ENCODE measurements around the gene FRMD4A. TPM values are rescaled to one million over a fixed set of nuclear protein-coding genes. Genes with fewer than 3 reads are reported as not detected.
"Not testable (repeated sequence)": the region's sequence is repeated elsewhere in the genome, so short reads cannot be mapped to it uniquely, and the experiment has no call there.

Gene FRMD4A
- polyA plus RNA-seq, 4 donors = 73.7 to 101 (median 85.3) TPM

DNA sequence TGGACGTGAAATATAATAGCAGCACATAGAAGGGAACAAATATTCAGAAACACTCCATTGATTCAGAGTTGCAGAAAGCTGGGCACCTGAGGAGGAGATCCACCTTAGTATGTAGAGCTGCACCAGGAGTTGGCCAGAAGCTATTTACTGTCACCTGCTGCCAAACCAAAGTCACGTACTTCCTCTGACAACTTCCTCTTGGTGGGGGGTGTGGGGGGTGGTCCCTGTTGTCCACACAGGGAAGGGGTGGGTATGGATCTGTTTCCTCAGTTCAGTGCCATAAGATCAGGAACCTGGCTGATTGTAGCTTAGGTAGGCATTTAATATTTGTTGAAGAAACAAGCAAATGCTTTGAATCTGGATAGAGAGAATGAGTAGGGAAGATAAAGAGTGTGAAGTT, 264.6 kb downstream of the FRMD4A start:
- no peak for DNase-seq (ENCODE audit: low read depth in 4 of 4, low spot score in 2 of 4)

DNA sequence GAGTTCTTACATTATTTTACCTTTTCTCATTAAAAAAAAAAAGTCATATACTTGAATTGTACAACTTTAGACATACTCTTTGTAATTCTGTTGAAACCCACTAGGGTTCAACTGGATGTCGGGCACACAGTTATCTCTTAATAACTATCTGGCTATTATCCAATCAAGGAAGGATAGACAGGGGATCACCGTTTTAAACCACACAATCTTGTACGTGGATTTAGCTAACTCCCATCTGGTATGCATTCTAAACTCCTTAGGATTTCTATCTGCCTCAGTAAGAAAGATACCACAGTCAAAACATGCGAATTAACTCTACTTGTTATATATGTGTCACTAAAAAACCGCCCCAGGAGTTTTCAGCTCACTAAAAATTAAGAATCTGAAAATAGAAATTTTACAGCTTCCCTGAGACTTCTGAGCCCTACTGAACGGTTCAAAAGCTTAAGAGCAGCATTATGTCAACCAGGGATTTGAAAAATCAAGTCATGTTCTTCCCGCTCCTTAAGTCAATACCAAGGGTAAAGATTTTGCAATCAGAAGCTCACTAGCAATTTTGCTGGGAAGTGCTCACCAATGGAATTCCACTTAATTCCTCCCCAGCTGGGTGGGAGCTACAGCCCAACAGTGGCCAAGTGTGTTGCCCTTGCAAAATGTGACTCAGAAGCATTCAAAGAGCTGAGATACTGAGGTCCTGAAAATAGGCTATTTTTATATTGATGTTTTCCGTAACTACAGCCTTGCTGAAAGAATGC, 267.0 kb downstream of the FRMD4A start:
- DNase-seq (ENCODE audit: low read depth in 4 of 4, low spot score in 2 of 4) = no peak

DNA sequence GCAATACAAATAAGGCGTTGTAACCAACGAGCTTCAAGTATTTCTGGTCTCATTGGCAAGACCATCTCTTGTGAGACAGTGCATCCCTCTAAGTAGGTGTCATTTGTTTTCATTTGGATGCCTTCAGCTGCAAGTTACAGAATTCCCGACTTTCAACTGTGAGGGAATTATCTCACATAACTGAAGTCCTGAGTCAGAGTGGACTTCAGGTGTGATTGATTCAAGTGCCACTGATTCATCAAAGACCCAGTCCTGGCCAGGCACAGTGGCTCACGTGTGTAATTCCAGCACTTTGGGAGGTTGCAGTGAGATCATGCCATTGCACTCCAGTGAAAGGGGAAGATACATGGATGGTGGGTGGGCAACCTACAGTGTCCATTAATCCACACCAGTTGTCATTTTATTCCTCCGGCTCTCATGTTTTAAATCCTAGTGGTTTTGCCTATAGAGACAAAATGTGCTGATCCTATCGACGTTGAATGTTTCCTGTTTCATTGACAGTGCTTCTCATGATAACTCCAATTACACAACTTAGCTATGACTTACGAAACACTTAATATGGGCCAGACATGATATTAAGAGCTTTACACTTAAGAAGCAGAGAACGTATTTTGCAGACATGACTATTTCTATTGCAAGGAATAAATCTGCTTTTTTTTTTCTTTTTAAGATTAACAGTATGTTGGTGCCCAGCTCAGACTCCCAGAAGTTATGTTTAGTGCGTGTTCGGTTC, 268.0 kb downstream of the FRMD4A start:
- DNase-seq (ENCODE audit: low read depth in 4 of 4, low spot score in 2 of 4) = no peak

DNA sequence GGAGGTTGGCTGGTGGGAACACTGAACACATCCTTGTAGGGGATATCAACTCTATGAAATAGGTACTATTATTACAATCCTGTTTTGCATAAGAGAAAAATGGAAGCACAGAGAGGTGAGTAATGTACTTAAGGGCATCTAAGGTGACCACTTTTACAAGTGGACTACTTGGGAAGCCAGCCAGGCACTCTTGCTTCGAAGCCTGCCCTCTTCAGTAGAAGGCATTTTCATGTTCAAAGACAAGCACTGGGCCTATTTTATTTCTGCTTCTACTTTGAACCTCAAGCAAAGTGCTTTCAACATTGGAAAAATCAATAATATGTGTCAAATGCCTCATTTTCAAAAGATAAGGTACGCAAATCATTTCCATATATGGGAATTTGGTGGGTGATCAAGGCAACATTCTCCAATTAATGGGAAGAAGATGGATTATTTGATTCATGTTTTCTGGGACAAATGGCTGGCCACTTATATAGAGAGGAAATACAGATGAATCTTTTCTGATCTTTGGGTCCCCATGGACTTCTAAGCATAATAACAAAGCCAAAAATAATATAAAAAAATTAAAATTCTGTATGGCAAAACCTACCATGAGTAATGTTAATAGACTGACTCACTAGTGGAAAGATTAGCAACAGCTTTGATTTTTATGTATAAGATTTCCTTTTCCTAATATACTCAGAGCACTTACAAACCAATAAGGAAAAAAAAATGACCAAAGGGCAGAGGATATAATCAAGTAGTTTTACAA, 270.2 kb downstream of the FRMD4A start:
- no peak for DNase-seq (ENCODE audit: low read depth in 4 of 4, low spot score in 2 of 4)

DNA sequence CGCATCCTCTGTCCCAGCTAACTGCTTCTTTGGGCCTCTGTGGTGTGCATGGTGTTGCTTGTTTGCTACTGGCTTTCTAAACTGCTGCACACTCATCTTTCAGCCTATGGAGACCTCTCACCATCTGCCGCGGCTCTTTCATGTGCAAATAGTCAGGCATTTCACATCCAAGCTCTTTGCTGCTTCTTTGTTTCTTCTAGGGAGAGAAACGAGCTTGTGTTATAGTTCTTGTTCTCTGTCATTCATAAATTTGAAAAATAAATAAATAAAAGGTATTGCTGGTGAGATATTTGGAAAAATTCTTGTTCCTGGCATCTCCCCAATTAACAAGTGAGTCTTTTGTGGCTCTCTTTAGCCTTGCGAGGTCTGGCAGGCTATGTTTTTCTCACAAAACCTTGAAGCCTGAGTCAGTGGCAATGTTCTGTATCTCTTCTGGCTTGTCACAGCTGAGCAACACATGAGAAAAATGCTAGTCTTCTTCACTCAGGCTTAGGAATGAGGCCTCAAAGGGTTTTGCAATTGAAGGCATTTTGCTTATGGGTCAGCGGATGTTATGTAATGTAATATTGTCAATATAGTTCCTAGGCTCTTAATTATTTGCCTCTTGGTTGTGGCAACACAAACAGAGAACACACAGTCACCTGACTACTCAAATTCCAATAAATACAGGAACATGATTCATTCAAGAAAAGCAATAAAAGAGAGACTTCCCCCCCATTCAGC, 274.0 kb downstream of the FRMD4A start:
- no peak for DNase-seq (ENCODE audit: low read depth in 4 of 4, low spot score in 2 of 4)

DNA sequence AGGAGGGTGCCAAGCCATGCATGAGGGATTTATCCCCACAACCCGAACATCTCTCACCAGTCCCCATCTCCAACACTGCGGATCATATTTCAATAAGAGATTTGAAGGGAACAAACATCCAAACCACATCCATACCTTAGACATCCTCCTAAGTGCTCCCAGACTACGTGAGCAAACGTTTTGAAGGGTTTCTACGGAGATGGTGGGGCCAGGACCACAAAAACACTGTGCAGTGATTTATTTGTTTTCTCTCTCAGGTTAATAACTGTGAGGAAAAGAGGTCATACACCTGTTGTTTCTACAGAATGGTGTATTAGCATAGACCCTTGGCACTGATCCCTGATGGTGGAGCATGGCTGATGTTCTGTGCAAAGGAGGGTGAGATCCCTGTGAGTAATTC, 277.8 kb downstream of the FRMD4A start:
- DNase-seq (ENCODE audit: low read depth in 4 of 4, low spot score in 2 of 4) = no peak

DNA sequence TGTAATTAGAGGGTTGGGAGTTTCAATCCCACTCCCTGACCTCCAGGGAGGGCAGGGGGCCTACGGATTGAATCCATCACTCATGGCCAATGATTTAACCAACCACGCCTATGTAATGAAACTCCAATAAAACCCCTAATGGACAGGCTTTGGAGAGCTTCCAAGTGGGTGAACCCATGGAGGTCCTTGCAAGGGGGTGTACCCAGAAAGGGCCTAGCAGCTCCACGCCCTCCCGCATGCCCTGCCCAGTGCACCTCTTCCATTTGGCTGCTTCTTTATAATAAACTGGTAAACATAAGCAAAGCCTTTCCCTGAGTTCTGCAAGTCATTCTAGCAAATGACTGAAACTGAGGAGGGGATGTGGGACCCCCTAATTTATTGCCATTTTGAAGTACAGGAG, 280.1 kb downstream of the FRMD4A start:
- no peak for DNase-seq (ENCODE audit: low read depth in 4 of 4, low spot score in 2 of 4)

DNA sequence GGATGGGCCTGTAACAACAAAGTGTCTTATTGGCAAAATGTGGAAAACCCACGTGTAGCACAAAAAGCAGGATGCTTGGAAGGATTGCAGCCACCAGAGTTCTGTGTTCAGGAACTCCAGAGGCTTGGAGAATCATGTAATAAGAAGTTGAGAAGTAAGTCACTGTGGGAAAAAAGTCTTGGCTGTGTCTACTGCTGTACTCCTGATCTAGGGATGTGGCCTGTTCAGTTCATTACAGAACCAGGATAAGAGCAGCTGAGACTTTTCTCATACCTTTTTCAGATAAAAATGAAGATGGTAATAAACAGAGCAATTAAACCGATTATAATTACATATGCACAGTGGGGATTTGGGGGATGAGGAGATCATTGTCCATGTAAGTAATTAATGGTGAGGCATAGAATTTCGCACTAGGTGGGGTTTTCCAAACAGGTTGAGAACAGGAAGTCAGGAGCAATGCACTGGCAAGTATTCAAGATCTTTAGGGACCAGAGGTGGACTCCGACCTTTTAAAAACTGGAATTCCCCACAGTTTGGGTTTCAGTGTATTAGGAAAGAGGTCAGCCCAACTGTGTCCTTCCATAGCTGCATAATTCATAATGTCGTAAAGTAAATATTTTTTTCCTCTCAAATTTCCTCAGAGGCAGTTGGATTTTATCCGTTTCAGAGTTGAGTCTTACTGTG, 281.7 kb downstream of the FRMD4A start:
- no peak for DNase-seq (ENCODE audit: low read depth in 4 of 4, low spot score in 2 of 4)

DNA sequence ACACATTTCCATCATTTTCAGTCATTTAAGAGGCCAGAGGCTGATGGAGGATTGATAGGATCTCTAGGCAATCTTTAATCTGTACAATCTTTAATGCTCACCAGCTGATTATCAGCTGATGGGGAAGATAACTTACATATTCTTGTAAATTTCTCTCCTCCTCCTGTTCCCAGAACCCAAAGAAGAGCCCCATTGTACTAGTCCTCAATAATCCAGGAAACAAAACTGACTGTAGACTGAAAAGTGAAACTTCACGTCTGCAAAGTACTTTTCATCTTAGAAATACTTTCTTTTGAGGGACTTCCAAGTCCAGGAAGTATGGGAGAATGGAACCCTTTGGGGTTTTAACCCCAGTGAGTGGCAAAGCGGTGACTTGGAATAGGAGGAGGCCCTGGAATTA, 283.3 kb downstream of the FRMD4A start:
- no peak for DNase-seq (ENCODE audit: low read depth in 4 of 4, low spot score in 2 of 4)

DNA sequence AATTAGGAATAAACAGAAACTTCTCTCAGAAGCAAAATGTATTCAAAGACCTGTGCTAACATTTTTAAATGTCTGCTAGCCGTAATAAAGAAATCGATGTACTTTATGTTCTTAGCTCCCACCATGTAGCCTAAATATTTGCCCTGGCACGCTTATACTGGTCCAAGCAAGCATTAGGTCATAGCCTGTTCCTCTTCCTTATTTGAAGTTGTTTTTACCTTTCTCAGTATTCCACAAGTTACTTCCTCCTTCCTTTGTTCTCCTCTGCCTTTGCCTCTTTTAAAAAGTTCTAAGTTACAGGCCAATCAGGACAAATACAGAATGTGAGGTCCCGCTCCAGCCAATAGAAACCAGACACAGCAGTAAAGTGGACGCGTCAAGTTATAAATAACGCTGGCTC, 288.7 kb downstream of the FRMD4A start:
- not testable (repeated sequence) for DNase-seq (ENCODE audit: low read depth in 4 of 4, low spot score in 2 of 4)

DNA sequence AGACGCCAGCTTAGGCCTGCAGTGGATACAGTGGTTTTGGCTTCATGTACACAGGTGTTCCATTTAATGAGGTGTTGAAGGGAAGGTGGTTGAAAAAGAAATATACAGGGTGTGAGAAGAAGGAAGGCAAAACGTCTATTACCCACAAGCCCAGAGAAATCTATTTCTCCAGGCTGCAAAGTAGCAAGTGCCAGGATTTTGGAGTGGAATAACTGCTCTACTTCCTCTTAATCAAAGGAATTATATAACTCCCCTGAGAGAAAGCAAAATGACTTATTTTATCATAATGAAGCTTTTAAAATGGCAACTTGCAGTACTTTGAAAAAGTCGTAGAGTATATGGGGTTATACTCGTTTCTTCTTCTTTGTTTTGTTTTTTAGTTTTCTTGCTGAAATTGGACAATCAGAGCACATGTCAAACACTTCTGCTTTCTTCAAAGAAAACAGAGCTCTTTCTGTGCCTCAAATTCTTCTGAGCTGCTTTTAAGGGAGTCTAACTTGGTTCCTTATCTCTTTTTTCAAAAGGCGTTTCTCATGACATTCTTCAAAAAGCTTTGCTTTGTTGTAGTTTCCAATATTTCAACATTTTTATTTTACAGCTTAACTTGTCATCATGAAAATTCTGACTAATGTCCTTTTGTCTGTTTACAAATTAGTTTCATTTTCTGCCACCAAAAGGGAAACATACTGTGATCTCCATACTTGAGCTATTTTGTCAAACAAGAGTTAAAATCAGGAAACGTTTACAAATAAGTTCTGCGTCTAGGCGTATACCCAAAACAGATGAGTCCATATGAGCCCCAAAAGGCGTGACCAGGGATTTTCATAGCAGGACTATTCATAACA, 289.7 kb downstream of the FRMD4A start:
- DNase-seq (ENCODE audit: low read depth in 4 of 4, low spot score in 2 of 4) = no peak

DNA sequence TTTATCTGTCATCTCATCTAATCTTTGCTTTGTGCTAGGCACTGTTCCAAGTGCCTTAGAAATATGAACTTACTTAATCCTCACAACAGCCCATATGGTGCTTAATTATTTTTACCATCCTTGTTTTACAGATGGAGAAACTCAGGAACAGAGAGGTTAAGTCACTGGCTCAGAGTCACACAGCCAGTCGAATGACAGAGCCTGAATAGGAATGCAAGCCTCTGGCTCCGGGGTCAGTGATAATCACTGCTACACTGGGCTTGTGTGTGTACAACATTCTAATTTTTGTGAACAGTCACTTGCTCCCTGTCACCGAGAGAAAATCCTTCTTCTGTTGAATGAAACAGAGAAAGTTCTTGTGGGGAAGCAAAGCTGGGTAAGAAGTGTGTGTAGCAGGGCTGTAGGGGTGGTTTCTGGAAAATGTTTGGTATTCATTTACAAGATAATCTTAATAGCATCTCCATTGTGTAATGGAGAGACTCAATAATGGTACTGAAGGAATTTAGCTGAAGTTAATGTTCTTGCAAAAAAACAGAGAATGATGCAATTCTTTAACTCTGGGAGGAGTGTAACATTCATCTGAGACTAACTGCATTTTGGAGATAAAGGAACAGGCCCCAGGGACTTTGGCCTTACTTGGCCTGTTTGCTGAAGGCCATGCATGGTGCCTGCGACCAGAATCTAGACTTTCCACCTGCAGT, 290.6 kb downstream of the FRMD4A start:
- DNase-seq (ENCODE audit: low read depth in 4 of 4, low spot score in 2 of 4) = no peak

DNA sequence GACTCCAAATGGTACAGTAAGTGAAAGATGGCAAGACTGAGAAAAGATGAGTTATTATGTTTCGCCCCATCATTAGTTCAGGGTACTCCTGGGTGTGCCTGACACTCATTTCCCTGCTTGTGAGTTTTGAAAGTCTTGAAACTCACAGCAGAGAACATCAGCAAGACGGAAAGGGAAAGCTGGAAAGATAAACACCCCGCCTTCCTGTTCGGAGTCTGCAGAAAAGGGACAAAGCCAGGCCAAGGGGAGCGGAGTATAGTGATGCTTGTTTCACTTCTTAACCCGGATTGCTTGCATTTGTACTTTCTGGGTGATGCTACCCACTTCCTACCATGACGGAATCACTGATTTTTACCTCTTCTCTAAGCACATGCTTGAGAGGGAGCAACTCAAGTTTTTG, 294.5 kb downstream of the FRMD4A start:
- DNase-seq (ENCODE audit: low read depth in 4 of 4, low spot score in 2 of 4) = no peak

DNA sequence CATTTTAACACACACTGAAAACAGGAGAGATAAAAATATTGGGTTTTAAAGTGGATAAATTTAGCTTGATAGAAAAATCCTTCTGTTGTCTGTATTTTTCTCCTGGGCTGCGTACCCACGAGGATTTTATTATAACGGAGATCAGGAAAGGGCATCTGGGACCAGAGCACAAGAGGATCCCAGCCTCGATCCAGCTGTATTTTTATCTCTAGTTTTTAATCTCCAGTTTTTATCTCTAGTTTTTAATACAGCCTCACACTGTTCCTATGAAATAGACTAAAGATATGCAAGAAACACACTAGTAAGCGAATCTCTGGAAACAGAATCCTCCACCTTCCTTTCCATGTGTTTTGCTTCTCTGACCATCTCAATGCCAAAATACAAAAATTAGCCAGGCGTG, 295.2 kb downstream of the FRMD4A start:
- DNase-seq (ENCODE audit: low read depth in 4 of 4, low spot score in 2 of 4) = no peak

DNA sequence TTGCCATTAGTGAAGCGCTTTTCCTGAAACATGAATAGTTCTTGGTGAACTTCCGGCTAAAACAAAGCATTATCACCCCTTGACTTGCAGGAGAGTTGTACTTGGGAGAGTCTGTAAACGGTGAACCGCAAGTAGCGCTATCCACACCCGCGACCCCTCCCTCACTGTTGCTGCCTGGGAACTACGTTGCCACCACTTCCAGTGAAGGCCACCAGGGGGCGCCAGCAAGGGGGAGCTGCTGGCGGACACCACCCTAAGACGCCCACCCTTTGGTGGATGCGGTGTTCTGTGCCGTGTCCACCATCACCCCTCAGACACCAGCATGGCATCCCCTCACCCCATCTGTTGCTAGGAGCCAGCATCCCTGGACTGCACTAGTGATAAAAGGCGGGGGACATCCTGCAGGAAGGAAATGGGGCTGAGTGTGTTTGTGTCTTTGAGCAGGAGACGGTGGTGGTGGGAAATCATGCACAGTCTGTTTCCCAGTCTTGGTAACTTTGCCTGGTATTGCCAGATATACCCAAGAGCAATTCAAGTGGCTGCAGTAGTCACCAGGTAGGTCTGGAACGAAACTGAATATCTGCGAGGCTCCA, 298.2 kb downstream of the FRMD4A start:
- DNase-seq (ENCODE audit: low read depth in 4 of 4, low spot score in 2 of 4) = no peak

DNA sequence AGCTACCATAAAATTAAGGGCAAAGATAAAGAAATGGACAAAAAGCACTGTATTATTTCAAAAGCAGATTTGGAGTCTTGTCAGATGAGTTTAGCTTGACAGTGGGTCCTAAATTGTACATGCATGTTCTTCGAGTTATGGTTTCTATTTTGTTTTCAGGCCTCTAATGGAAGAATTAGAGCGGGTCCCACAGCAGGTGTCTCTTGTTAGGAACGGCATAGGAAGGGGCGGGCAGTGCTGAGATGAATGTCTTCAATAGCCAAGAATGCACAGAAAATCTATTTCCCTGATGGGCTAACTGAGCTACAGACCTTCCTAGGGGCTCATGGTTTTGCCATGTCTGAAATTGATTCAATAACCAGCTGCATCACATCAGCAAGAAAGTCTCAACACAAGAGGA, 304.4 kb downstream of the FRMD4A start:
- DNase-seq (ENCODE audit: low read depth in 4 of 4, low spot score in 2 of 4) = no peak

DNA sequence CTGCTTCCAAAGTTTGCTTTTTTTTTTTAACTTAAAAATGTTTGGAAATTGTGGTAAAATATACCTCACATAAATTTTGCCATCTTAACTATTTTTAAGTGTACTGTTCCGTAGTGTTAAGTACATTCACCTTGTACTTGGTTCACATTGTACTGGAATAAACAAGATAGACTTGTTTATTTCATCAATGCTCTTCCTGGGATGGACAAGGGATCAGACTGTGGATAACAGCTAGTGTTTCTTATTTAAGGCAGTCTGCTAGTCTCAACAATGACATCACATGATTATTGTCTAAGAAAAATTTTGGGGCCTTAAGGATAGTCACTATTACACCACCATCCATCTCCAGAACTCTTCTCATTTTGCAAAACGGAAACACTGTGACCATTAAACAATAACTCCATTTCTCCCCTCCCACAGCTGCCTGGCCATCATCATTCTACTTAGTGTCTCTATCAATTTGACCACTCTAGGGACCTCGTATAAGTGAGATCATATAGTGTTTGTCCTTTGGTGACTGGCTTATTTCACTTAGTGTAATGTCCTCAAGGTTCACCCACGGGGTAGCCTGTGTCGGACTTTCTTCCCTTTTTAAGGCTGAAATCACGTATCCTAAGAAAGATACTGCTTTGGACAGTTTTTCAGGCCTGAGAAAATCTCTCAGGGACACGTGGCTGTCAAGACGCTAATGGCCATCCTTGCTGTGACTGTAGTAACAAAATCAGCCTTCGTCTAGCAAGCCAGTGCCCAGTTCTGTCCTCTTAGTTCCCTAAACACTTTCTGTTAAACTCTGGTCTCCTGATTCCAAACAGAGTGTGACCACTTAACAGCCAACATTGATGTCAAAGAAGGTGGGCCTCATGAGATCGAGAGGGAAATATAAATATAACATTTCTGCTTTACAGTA, 305.2 kb downstream of the FRMD4A start:
- DNase-seq (ENCODE audit: low read depth in 4 of 4, low spot score in 2 of 4) = no peak
